HepG2 (cell line): ENCODE measurements around the gene CHN2. TPM values are rescaled to one million over a fixed set of nuclear protein-coding genes. Genes with fewer than 3 reads are reported as not detected.

Source experiments
- CEBPG ChIP-seq: IDR thresholded peaks from 2 replicates; pipeline ENCODE4 v1.6.1; 2016
- CSRNP1 ChIP-seq: sonication (generic); formaldehyde crosslinking; IDR thresholded peaks from 2 replicates; pipeline ENCODE4 v1.8.1; 2023; ENCODE audit warnings: mild to moderate bottlenecking, missing genetic modification reagents
- ELF1 ChIP-seq: sonication (generic); formaldehyde crosslinking; IDR thresholded peaks from 2 replicates; pipeline ENCODE4 v1.4.0; 2020; ENCODE audit warnings: missing genetic modification reagents
- HNRNPK ChIP-seq: fragments of 200-400 bp; formaldehyde crosslinking; IDR thresholded peaks from 2 replicates; pipeline ENCODE4 v1.6.1; 2018; ENCODE audit warnings: low read length, low read depth, moderate library complexity, mild to moderate bottlenecking; ENCODE audit not compliant: poor library complexity, severe bottlenecking
- HNRNPL ChIP-seq: fragments of 200-400 bp; formaldehyde crosslinking; IDR thresholded peaks from 2 replicates; pipeline ENCODE4 v1.6.1; 2017; ENCODE audit warnings: mild to moderate bottlenecking, low read depth, low read length
- KDM5A ChIP-seq: fragments of 200-600 bp; sonication (generic); IDR thresholded peaks from 2 replicates; pipeline ENCODE4 v1.7.0; 2018; ENCODE audit warnings: antibody characterized with exemption, mild to moderate bottlenecking, low read length, borderline replicate concordance
- NPAS2 ChIP-seq: sonication (generic); formaldehyde crosslinking; IDR thresholded peaks from 2 replicates; pipeline ENCODE4 v1.8.0; 2022; ENCODE audit warnings: mild to moderate bottlenecking, missing genetic modification reagents, borderline replicate concordance
- RAD21 ChIP-seq: fragments of 450-650 bp; formaldehyde crosslinking; IDR thresholded peaks from 2 replicates; pipeline ENCODE4 v1.5.0; 2020; ENCODE audit warnings: mild to moderate bottlenecking
- RXRB ChIP-seq: IDR thresholded peaks from 2 replicates; pipeline ENCODE4 v1.6.1; 2016; ENCODE audit warnings: borderline replicate concordance, missing genetic modification reagents, missing compliant biosample characterization
- SNAPC4 ChIP-seq: sonication (generic); formaldehyde crosslinking; IDR thresholded peaks from 2 replicates; pipeline ENCODE4 v1.4.0; 2020; ENCODE audit warnings: mild to moderate bottlenecking, missing genetic modification reagents
- SP1 ChIP-seq, 2 experiments: fragments of 450-650 bp in 1 of 2; sonication (generic) in 1 of 2; formaldehyde crosslinking in 1 of 2; IDR thresholded peaks; 2 replicates each; pipeline versions ENCODE4 v1.4.0 to v1.6.1; 2016 to 2020; ENCODE audit warnings: missing genetic modification reagents in 1 of 2
- SPEN ChIP-seq: sonication (generic); formaldehyde crosslinking; IDR thresholded peaks from 2 replicates; pipeline ENCODE4 v1.5.1; 2020; ENCODE audit warnings: low read depth, mild to moderate bottlenecking, missing genetic modification reagents
- TGIF2 ChIP-seq: IDR thresholded peaks from 2 replicates; pipeline ENCODE4 v1.6.1; 2016; ENCODE audit warnings: control low read depth, missing compliant biosample characterization
- ZFP41 ChIP-seq: sonication (generic); formaldehyde crosslinking; IDR thresholded peaks from 2 replicates; pipeline ENCODE4 v1.4.0; 2020; ENCODE audit warnings: mild to moderate bottlenecking, missing genetic modification reagents, borderline replicate concordance
- ZKSCAN8 ChIP-seq: IDR thresholded peaks from 2 replicates; pipeline ENCODE4 v1.6.1; 2016; ENCODE audit warnings: borderline replicate concordance, missing genetic modification reagents, missing compliant biosample characterization
- ZNF275 ChIP-seq: sonication (generic); formaldehyde crosslinking; IDR thresholded peaks from 2 replicates; pipeline ENCODE4 v1.8.0; 2022; ENCODE audit warnings: missing genetic modification reagents, mild to moderate bottlenecking, inconsistent platforms, borderline replicate concordance
- ZNF34 ChIP-seq: sonication (generic); formaldehyde crosslinking; IDR thresholded peaks from 2 replicates; pipeline ENCODE4 v1.4.0; 2020; ENCODE audit warnings: mild to moderate bottlenecking, missing genetic modification reagents, borderline replicate concordance
- ZNF703 ChIP-seq: sonication (generic); formaldehyde crosslinking; IDR thresholded peaks from 2 replicates; pipeline ENCODE4 v1.5.1; 2020; ENCODE audit warnings: missing genetic modification reagents, mild to moderate bottlenecking, moderate library complexity, borderline replicate concordance
- ZNF761 ChIP-seq: sonication (generic); formaldehyde crosslinking; conservative IDR thresholded peaks from 2 replicates; pipeline ENCODE4 v1.4.0; 2020; ENCODE audit warnings: mild to moderate bottlenecking, missing genetic modification reagents
- polyA plus RNA-seq, 8 experiments: library from polyadenylated mRNA; depleted of rRNA in 3 of 8; stranded (reverse) in 7 of 8; unstranded in 1 of 8; fragments of >200 nt; fragmentation: Illumina TruSeq in 4 of 8; extraction: Trizol in 4 of 8; gene quantifications; 2 replicates each; pipeline versions ENCODE4 v1.2.1 to v1.2.3, GENCODE V29; 2011 to 2016; ENCODE audit warnings: low read depth in 4 of 8, missing spikeins in 1 of 8, mixed read lengths in 1 of 8; ENCODE audit not compliant: insufficient read depth in 1 of 8
- total RNA-seq, 5 experiments: library from RNA; depleted of rRNA; stranded (reverse); fragments of >200 nt; fragmentation: Illumina TruSeq; extraction: Trizol; gene quantifications; 2 replicates each; pipeline ENCODE4 v1.2.3, GENCODE V29; 2016; ENCODE audit warnings: low read depth in 1 of 5
- TF ChIP-seq, protein P1 (sequence below): sonication (generic); formaldehyde crosslinking; IDR thresholded peaks from 2 replicates; pipeline ENCODE4 v1.4.0; 2020; ENCODE audit warnings: missing genetic modification reagents
- TF ChIP-seq, protein P2 (sequence below): IDR thresholded peaks from 2 replicates; pipeline ENCODE4 v1.6.1; 2016; ENCODE audit warnings: mild to moderate bottlenecking

Gene CHN2
- total and polyA plus RNA-seq, 2 of the 13 experiments (the other 11 are each of a cell fraction or from before 2014, with no cell fraction given), result 23.5 to 30.5 TPM

- TF ChIP-seq HNRNPK, result no peak
- TF ChIP-seq, protein P1, sequence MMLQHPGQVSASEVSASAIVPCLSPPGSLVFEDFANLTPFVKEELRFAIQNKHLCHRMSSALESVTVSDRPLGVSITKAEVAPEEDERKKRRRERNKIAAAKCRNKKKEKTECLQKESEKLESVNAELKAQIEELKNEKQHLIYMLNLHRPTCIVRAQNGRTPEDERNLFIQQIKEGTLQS, result no peak
- no peak for TF ChIP-seq HNRNPL
- TF ChIP-seq, protein P2, sequence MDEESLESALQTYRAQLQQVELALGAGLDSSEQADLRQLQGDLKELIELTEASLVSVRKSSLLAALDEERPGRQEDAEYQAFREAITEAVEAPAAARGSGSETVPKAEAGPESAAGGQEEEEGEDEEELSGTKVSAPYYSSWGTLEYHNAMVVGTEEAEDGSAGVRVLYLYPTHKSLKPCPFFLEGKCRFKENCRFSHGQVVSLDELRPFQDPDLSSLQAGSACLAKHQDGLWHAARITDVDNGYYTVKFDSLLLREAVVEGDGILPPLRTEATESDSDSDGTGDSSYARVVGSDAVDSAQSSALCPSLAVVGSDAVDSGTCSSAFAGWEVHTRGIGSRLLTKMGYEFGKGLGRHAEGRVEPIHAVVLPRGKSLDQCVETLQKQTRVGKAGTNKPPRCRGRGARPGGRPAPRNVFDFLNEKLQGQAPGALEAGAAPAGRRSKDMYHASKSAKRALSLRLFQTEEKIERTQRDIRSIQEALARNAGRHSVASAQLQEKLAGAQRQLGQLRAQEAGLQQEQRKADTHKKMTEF, result no peak
- no peak for TF ChIP-seq ZKSCAN8 (CRISPR knock-in tag)
- no peak for TF ChIP-seq ZNF275 (CRISPR knock-in tag)
- TF ChIP-seq SPEN (CRISPR knock-in tag), result no peak
- no peak for TF ChIP-seq ZNF703 (CRISPR knock-in tag)
- no peak for TF ChIP-seq KDM5A
- TF ChIP-seq CEBPG (CRISPR knock-in tag), result 0 out of 2 replicates have a peak, but pooled peaks have one; percentile 18
- TF ChIP-seq NPAS2 (CRISPR knock-in tag), result no peak
- no peak for TF ChIP-seq ZFP41
- no peak for TF ChIP-seq TGIF2 (CRISPR knock-in tag)
- TF ChIP-seq ELF1 (CRISPR knock-in tag), result no peak
- TF ChIP-seq SNAPC4 (CRISPR knock-in tag), result no peak
- no peak for TF ChIP-seq ZNF34 (CRISPR knock-in tag)
- TF ChIP-seq SP1 (IDR thresholded peaks at IDR 0.05), result no peak
- TF ChIP-seq SP1 (CRISPR knock-in tag; IDR thresholded peaks at IDR 0.05), result no peak
- TF ChIP-seq RAD21 (CRISPR knock-in tag), result peak; percentile 80
- no peak for TF ChIP-seq CSRNP1
- TF ChIP-seq ZNF761 (CRISPR knock-in tag), result no peak
- TF ChIP-seq RXRB (CRISPR knock-in tag), result peak; percentile 14; the same call in 1 of the 2 replicates
Observed at GRCh38 chr7:29408841-29409243, 214.3 kb downstream of the CHN2 start (continued).
